NOMO-1 treated with DMSO at 0.1 percent for 48 hours (cell line): ENCODE results near the gene IL18BP.

Source experiments
- DNase-seq: peaks from one replicate; lab custom pipeline; 2025; ENCODE audit not compliant: unreplicated experiment; lab: John Stamatoyannopoulos, UW

The IL18BP gene

GRCh38 chr11:71998649-71999310 lies at the start of gene IL18BP:
Gene IL18BP, plus strand, starts transcription at chr11:71998909. Its CDS starts 1,076 bp downstream, at chr11:71999985.
- peak; percentile 60 for DNase-seq

- DNase-seq, result no peak
Measured at GRCh38 chr11:71949034-71949433, 49.7 kb upstream of the IL18BP start.

GRCh38 chr11:71951741-71952310 lies 46.9 kb upstream of the IL18BP start:
- DNase-seq, result no peak

- no peak for DNase-seq
Measured at GRCh38 chr11:71955898-71956456, 42.7 kb upstream of the IL18BP start.

GRCh38 chr11:71962428-71963038 lies 36.2 kb upstream of the IL18BP start:
- peak; percentile 77 for DNase-seq

- DNase-seq, result no peak
Measured at GRCh38 chr11:71963468-71963867, 35.2 kb upstream of the IL18BP start.

- DNase-seq, result no peak
Measured at GRCh38 chr11:71964641-71965040, 34.1 kb upstream of the IL18BP start.

- DNase-seq, result no peak
Measured at GRCh38 chr11:71971680-71972079, 27.0 kb upstream of the IL18BP start.

GRCh38 chr11:71976551-71976950 lies 22.2 kb upstream of the IL18BP start:
- peak; percentile 1 for DNase-seq

- no peak for DNase-seq
Measured at GRCh38 chr11:71977090-71977489, 21.6 kb upstream of the IL18BP start.

GRCh38 chr11:71977743-71978418 lies 20.8 kb upstream of the IL18BP start:
- peak; percentile 90 for DNase-seq

GRCh38 chr11:71979094-71979493 lies 19.6 kb upstream of the IL18BP start:
- DNase-seq, result no peak

- no peak for DNase-seq
Measured at GRCh38 chr11:71979602-71980001, 19.1 kb upstream of the IL18BP start.

GRCh38 chr11:71986131-71986530 lies 12.6 kb upstream of the IL18BP start:
- peak; percentile 53 for DNase-seq

- DNase-seq, result no peak
Measured at GRCh38 chr11:71987521-71987920, 11.2 kb upstream of the IL18BP start.

GRCh38 chr11:71988050-71988449 lies 10.7 kb upstream of the IL18BP start:
- no peak for DNase-seq

GRCh38 chr11:71990701-71991100 lies 8.0 kb upstream of the IL18BP start:
- DNase-seq, result no peak

- peak; percentile 97 for DNase-seq
Measured at GRCh38 chr11:71991494-71991893, 7.2 kb upstream of the IL18BP start.

- DNase-seq, result peak; percentile 1
Measured at GRCh38 chr11:71992136-71992730, 6.5 kb upstream of the IL18BP start.

GRCh38 chr11:71994786-71995185 lies 3.9 kb upstream of the IL18BP start:
- DNase-seq, result no peak

GRCh38 chr11:71995726-71996291 lies 2.9 kb upstream of the IL18BP start:
- DNase-seq, result no peak
